Measurements from ENCODE around the gene THSD7A.

DNA sequence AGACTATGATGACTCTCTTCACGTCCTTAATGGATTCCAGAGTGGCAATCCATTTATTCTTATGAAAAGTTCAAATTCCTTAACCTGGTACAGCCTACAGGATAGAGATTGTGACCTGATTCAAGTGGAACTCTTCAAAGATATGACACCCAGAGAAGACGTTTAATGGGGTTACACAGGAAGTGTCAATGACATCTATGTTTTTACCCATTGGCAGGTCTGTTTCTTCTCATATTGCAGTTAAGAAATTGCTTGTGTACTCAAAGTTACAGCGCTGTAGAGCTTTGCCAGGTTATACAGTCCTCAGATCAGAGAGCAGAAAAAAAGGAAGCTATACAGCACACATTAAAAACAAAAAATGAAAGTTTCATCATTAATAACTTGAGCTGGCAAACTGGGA is 367.4 kb downstream of the THSD7A start:
- TF ChIP-seq CTCF (conservative IDR thresholded peaks at IDR 0.05) (no peak), ZFX (IDR thresholded peaks at IDR 0.05) (no peak)

All from C4-2B (cell line).